ENCODE measurements around the gene TSPYL1. TPM values are rescaled to one million over a fixed set of nuclear protein-coding genes. Genes with fewer than 3 reads are reported as not detected.

TSPYL1 gene
- total RNA-seq, 1 experiment from 2014 or later = 70.3 TPM

DNA sequence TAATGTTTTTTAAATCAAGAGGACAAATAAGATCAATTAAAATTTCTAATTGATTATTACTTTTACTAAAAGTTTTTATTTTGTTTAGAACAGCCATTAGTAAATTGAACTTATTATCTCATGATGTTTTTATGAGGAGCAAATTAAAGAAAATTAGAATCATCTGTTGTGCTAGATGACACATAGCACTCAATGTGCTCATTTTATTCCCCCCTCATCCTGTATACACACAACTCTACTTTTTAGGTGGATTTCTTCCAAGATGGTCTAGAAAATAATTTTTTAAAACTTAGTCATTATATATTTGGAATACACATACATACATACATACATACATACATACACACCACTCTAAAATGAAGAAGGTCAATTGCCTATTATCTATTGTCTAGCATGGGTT lies 29.3 kb upstream of the TSPYL1 start:
- Histone ChIP-seq H3K27ac (ENCODE audit: low read depth, low read length) (no peak overlapping the region), H3K4me2 (ENCODE audit: low read length) (no peak overlapping the region), H4K20me1 (ENCODE audit: insufficient read depth) (no peaks in the 10 kb centered on the region), H3K9me2 (ENCODE audit: insufficient read depth) (no peaks in the 10 kb centered on the region), H3K79me2 (ENCODE audit: insufficient read depth, low read length) (no peaks in the 10 kb centered on the region), H3K27me3 (ENCODE audit: insufficient read depth, low read length) (no peaks in the 10 kb centered on the region), H3K4me3 (replicated peaks in 1 of 2; ENCODE audit: low read depth in 1 of 2, low read length in 2 of 2) (no peak overlapping the region), H3K9ac (ENCODE audit: low read length) (no peak overlapping the region), H2AFZ (ENCODE audit: low read depth, low read length, poor library complexity, severe bottlenecking) (no peak overlapping the region), H3K4me1 (ENCODE audit: control insufficient read depth in 1 of 2, insufficient read depth in 2 of 2, low read length in 2 of 2) (no peaks in the 10 kb centered on the region), H3K36me3 (ENCODE audit: control insufficient read depth in 1 of 2, insufficient read depth in 2 of 2, low read length in 2 of 2) (no peaks in the 10 kb centered on the region), H3K9me3 (ENCODE audit: control insufficient read depth in 1 of 2, insufficient read depth in 1 of 2, low read depth in 1 of 2, low read length in 2 of 2) (no peaks in the 10 kb centered on the region)
- no peak for TF ChIP-seq ELF1 (IDR thresholded peaks at IDR 0.05; ENCODE audit: borderline replicate concordance, low read depth)
- no peak for TF ChIP-seq EZH2phosphoT487 (IDR thresholded peaks at IDR 0.05; ENCODE audit: borderline replicate concordance)
- TF ChIP-seq YY1 (IDR thresholded peaks at IDR 0.05; ENCODE audit: extremely low read depth, insufficient replicate concordance, low read depth, low read length) = no peak
- RAD21 ChIA-PET (ENCODE audit: low non-redundant PET in 1 of 2, low total read pairs in 2 of 2, uncharacterized antibody in 2 of 2, unreplicated experiment in 2 of 2) = no interaction called here
- CTCF ChIA-PET = no interaction called here
- intact Hi-C loops (cut with micrococcal nuclease) = no loop called here
- ATAC-seq (no peak), DNase-seq (ENCODE audit: low read depth, low spot score) (no peak)
- POLR2A ChIA-PET = no interaction called here
- BruUV-seq (replicated peaks) = no TSS peak

DNA sequence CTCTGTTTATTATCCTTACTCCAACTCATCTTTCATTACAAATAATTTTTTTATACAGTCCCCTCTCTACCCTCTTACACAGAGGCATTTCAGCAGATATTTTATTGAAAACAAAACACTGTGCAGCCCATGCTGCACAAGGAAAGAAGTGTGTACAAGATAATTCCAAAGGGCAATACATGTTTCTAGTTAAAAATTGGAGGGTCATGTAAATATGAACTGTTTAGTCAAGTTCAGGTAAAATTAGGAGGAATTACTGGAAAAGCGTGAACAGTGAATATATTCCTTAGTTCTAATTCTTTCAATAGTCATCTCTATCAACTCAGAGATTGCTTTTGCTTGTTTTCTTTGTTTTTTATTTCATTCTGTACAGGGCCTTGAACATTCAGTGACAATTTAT lies 27.9 kb upstream of the TSPYL1 start:
- no peaks in the 10 kb centered on the region for H3K27me3 ChIP-seq (ENCODE audit: insufficient read depth, low read length)
- POLR2A ChIA-PET = no interaction called here
- H3K9me3 ChIP-seq (ENCODE audit: control insufficient read depth in 1 of 2, insufficient read depth in 1 of 2, low read depth in 1 of 2, low read length in 2 of 2) = no peaks in the 10 kb centered on the region
- H3K36me3 ChIP-seq (ENCODE audit: control insufficient read depth in 1 of 2, insufficient read depth in 2 of 2, low read length in 2 of 2) = no peaks in the 10 kb centered on the region
- DNase-seq (ENCODE audit: low read depth, low spot score) (no peak), ATAC-seq (no peak)
- intact Hi-C loops (cut with micrococcal nuclease) = no loop called here
- H3K4me3 ChIP-seq (replicated peaks in 1 of 2; ENCODE audit: low read depth in 1 of 2, low read length in 2 of 2) = no peak overlapping the region
- H3K27ac ChIP-seq (ENCODE audit: low read depth, low read length) = no peak overlapping the region
- CTCF ChIA-PET = no interaction called here
- H3K79me2 ChIP-seq (ENCODE audit: insufficient read depth, low read length) = no peaks in the 10 kb centered on the region
- no peak overlapping the region for H3K4me2 ChIP-seq (ENCODE audit: low read length)
- H3K9me2 ChIP-seq (ENCODE audit: insufficient read depth) = no peaks in the 10 kb centered on the region
- H3K4me1 ChIP-seq (ENCODE audit: control insufficient read depth in 1 of 2, insufficient read depth in 2 of 2, low read length in 2 of 2) = no peaks in the 10 kb centered on the region
- no peak overlapping the region for H3K9ac ChIP-seq (ENCODE audit: low read length)
- TF ChIP-seq EZH2 (IDR thresholded peaks at IDR 0.05) = no peak
- TF ChIP-seq SRF (IDR thresholded peaks at IDR 0.05; ENCODE audit: low read depth) = no peak
- TF ChIP-seq ZFX (IDR thresholded peaks at IDR 0.05) = no peak
- TF ChIP-seq TCF7L2 (IDR thresholded peaks at IDR 0.05; ENCODE audit: borderline replicate concordance, extremely low read depth, insufficient read depth, insufficient read length) = no peak
- TF ChIP-seq POLR2A (IDR thresholded peaks at IDR 0.05; ENCODE audit: borderline replicate concordance, extremely low read depth, insufficient read depth, insufficient read length) = no peak
- TF ChIP-seq CBX3 (IDR thresholded peaks at IDR 0.05; ENCODE audit: low read depth) = no peak
- TF ChIP-seq, protein P1, sequence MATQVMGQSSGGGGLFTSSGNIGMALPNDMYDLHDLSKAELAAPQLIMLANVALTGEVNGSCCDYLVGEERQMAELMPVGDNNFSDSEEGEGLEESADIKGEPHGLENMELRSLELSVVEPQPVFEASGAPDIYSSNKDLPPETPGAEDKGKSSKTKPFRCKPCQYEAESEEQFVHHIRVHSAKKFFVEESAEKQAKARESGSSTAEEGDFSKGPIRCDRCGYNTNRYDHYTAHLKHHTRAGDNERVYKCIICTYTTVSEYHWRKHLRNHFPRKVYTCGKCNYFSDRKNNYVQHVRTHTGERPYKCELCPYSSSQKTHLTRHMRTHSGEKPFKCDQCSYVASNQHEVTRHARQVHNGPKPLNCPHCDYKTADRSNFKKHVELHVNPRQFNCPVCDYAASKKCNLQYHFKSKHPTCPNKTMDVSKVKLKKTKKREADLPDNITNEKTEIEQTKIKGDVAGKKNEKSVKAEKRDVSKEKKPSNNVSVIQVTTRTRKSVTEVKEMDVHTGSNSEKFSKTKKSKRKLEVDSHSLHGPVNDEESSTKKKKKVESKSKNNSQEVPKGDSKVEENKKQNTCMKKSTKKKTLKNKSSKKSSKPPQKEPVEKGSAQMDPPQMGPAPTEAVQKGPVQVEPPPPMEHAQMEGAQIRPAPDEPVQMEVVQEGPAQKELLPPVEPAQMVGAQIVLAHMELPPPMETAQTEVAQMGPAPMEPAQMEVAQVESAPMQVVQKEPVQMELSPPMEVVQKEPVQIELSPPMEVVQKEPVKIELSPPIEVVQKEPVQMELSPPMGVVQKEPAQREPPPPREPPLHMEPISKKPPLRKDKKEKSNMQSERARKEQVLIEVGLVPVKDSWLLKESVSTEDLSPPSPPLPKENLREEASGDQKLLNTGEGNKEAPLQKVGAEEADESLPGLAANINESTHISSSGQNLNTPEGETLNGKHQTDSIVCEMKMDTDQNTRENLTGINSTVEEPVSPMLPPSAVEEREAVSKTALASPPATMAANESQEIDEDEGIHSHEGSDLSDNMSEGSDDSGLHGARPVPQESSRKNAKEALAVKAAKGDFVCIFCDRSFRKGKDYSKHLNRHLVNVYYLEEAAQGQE (IDR thresholded peaks at IDR 0.05; ENCODE audit: low read depth) = no peak
- no peak for TF ChIP-seq EGR1 (IDR thresholded peaks at IDR 0.05; ENCODE audit: low read depth)
- no peak for TF ChIP-seq POLR2AphosphoS5 (IDR thresholded peaks at IDR 0.05; ENCODE audit: low read depth, low read length)
- no peak for TF ChIP-seq ELF1 (IDR thresholded peaks at IDR 0.05; ENCODE audit: borderline replicate concordance, low read depth)
- BruUV-seq (replicated peaks) = no TSS peak
- RAD21 ChIA-PET (ENCODE audit: low non-redundant PET in 1 of 2, low total read pairs in 2 of 2, uncharacterized antibody in 2 of 2, unreplicated experiment in 2 of 2) = no interaction called here
- no peaks in the 10 kb centered on the region for H4K20me1 ChIP-seq (ENCODE audit: insufficient read depth)
- H2AFZ ChIP-seq (ENCODE audit: low read depth, low read length, poor library complexity, severe bottlenecking) = no peak overlapping the region
